Activated CD4-positive, CD25-positive, alpha-beta regulatory T cell treated with anti-CD3 and anti-CD28 coated beads, Interleukin-2, amount 50 U/mL, for 16 hours (primary cell): ENCODE results near the gene CHCHD1.
"Not testable (repeated sequence)": the region's sequence is repeated elsewhere in the genome, so short reads cannot be mapped to it uniquely, and the experiment has no call there.

ENCODE experiments used
- DNase-seq: peaks from one replicate; pipeline ENCODE4 v3.0.0-alpha.2; 2020; ENCODE audit warnings: low read depth, low spot score

The CHCHD1 gene

GRCh38 chr10:73781879-73782748, at the start of gene CHCHD1:
Gene CHCHD1, plus strand, starts transcription at chr10:73782048. Its CDS starts 28 bp downstream, at chr10:73782076.
- DNase-seq = peak; percentile 87

- no peak for DNase-seq
Observed at GRCh38 chr10:73732426-73732825, 49.4 kb upstream of the CHCHD1 start.

GRCh38 chr10:73732931-73733623, 48.8 kb upstream of the CHCHD1 start:
- DNase-seq = no peak

- DNase-seq = no peak
Observed at GRCh38 chr10:73734028-73734720, 47.7 kb upstream of the CHCHD1 start.

- DNase-seq = no peak
Observed at GRCh38 chr10:73734796-73735305, 47.0 kb upstream of the CHCHD1 start.

- DNase-seq = not testable (repeated sequence)
Observed at GRCh38 chr10:73740501-73741254, 41.2 kb upstream of the CHCHD1 start.

- no peak for DNase-seq
Observed at GRCh38 chr10:73742454-73742734, 39.5 kb upstream of the CHCHD1 start.

GRCh38 chr10:73743327-73743904, 38.4 kb upstream of the CHCHD1 start:
- no peak for DNase-seq

- peak; percentile 90 for DNase-seq
Observed at GRCh38 chr10:73743905-73744663, 37.8 kb upstream of the CHCHD1 start, which contains the start of gene SEC24C. Gene SEC24C, plus strand, starts transcription at chr10:73744372. Its CDS starts 2,461 bp downstream, at chr10:73746833.

GRCh38 chr10:73744664-73744975, 37.2 kb upstream of the CHCHD1 start:
- peak; percentile 16 for DNase-seq

- DNase-seq = no peak
Observed at GRCh38 chr10:73746721-73747120, 35.1 kb upstream of the CHCHD1 start.

GRCh38 chr10:73750819-73751218, 31.0 kb upstream of the CHCHD1 start:
- DNase-seq = no peak

- DNase-seq = no peak
Observed at GRCh38 chr10:73756183-73756582, 25.7 kb upstream of the CHCHD1 start.

- DNase-seq = no peak
Observed at GRCh38 chr10:73758704-73759511, 22.9 kb upstream of the CHCHD1 start.

- DNase-seq = no peak
Observed at GRCh38 chr10:73759512-73760115, 22.2 kb upstream of the CHCHD1 start.

GRCh38 chr10:73761781-73762180, 20.1 kb upstream of the CHCHD1 start:
- DNase-seq = no peak

GRCh38 chr10:73762915-73763314, 18.9 kb upstream of the CHCHD1 start:
- no peak for DNase-seq

GRCh38 chr10:73763343-73763742, 18.5 kb upstream of the CHCHD1 start:
- no peak for DNase-seq

GRCh38 chr10:73765066-73765465, 16.8 kb upstream of the CHCHD1 start:
- DNase-seq = no peak
